GM21737 (cell line): ENCODE measurements around the gene PFAS.

Source experiments
- ATAC-seq: cut with Tn5 transposase; IDR thresholded peaks from one replicate; pipeline ENCODE4 v1.9.1; 2021; ENCODE audit warnings: mild to moderate bottlenecking, moderate library complexity; ENCODE audit not compliant: unreplicated experiment

The PFAS gene

GRCh38 chr17:8266648-8267479, 17.8 kb downstream of the PFAS start:
- ATAC-seq = no peak

- no peak for ATAC-seq
Measured at GRCh38 chr17:8267480-8268147, 18.5 kb downstream of the PFAS start.

GRCh38 chr17:8268550-8269298, 19.6 kb downstream of the PFAS start:
- ATAC-seq = no peak

- no peak for ATAC-seq
Measured at GRCh38 chr17:8272421-8272820, 23.3 kb downstream of the PFAS start.

- ATAC-seq = no peak
Measured at GRCh38 chr17:8273884-8274444, 24.9 kb downstream of the PFAS start.

- ATAC-seq = no peak
Measured at GRCh38 chr17:8274816-8275215, 25.7 kb downstream of the PFAS start.

- ATAC-seq = no peak
Measured at GRCh38 chr17:8275421-8276290, 26.6 kb downstream of the PFAS start.

GRCh38 chr17:8277317-8277716, 28.2 kb downstream of the PFAS start:
- ATAC-seq = no peak

GRCh38 chr17:8282345-8282744, 33.3 kb downstream of the PFAS start:
- ATAC-seq = no peak

- no peak for ATAC-seq
Measured at GRCh38 chr17:8283356-8283755, 34.3 kb downstream of the PFAS start.

GRCh38 chr17:8284126-8284525, 35.0 kb downstream of the PFAS start:
- no peak for ATAC-seq

GRCh38 chr17:8285270-8286181, 36.4 kb downstream of the PFAS start:
- no peak for ATAC-seq

GRCh38 chr17:8287651-8288335, 38.7 kb downstream of the PFAS start:
- ATAC-seq = no peak

- ATAC-seq = peak; percentile 76
Measured at GRCh38 chr17:8288336-8289102, 39.4 kb downstream of the PFAS start, which contains the start of gene RANGRF. Gene RANGRF, plus strand, starts transcription at chr17:8288670. Its CDS starts 119 bp downstream, at chr17:8288789.

- ATAC-seq = no peak
Measured at GRCh38 chr17:8289103-8289397, 40.0 kb downstream of the PFAS start.

GRCh38 chr17:8290043-8290442, 41.0 kb downstream of the PFAS start:
- no peak for ATAC-seq

GRCh38 chr17:8292639-8293395, 43.7 kb downstream of the PFAS start:
- no peak for ATAC-seq
